K562 (cell line): Measurements from ENCODE around the gene KRTAP10-11.

ENCODE experiments used
- CAMTA2 ChIP-seq: fragments of 250-450 bp; sonication (Bioruptor Pico); conservative IDR thresholded peaks from 2 replicates; pipeline ENCODE4 v1.5.1; 2022
- CBFB ChIP-seq: sonication (generic); formaldehyde crosslinking; IDR thresholded peaks from 2 replicates; pipeline ENCODE4 v1.4.0; 2020; ENCODE audit warnings: mild to moderate bottlenecking, missing genetic modification reagents
- ELF1 ChIP-seq: fragments of 200-800 bp; sonication (Bioruptor generic); IDR thresholded peaks from 2 replicates; pipeline ENCODE4 v1.6.1; 2016; ENCODE audit warnings: missing genetic modification characterization, missing compliant biosample characterization
- MAZ ChIP-seq, 2 experiments: fragments of 450-650 bp in 1 of 2; sonication (generic) in 1 of 2; formaldehyde crosslinking; IDR thresholded peaks in 1 of 2; conservative IDR thresholded peaks in 1 of 2; 2 replicates each; pipeline versions ENCODE4 v1.4.0 to v1.5.0; 2020; ENCODE audit warnings: mild to moderate bottlenecking in 1 of 2, missing genetic modification reagents in 1 of 2
- MECOM ChIP-seq: fragments of 250-450 bp; sonication (Bioruptor Pico); IDR thresholded peaks from 2 replicates; pipeline ENCODE4 v1.8.0; 2022; ENCODE audit warnings: inconsistent platforms
- NCOR1 ChIP-seq: fragments of 450-650 bp; IDR thresholded peaks from 2 replicates; pipeline ENCODE4 v1.6.1; 2016; ENCODE audit warnings: mild to moderate bottlenecking, moderate library complexity
- NR3C1 ChIP-seq: sonication (generic); formaldehyde crosslinking; IDR thresholded peaks from 2 replicates; pipeline ENCODE4 v1.8.1; 2022; ENCODE audit warnings: missing genetic modification reagents
- POLR2AphosphoS5 ChIP-seq: IDR thresholded peaks from 2 replicates; pipeline ENCODE4 v1.6.1; 2011; ENCODE audit warnings: mild to moderate bottlenecking, low read depth, low read length, moderate library complexity; ENCODE audit not compliant: control insufficient read depth, insufficient read depth
- SP2 ChIP-seq: IDR thresholded peaks from 2 replicates; pipeline ENCODE4 v1.6.1; 2011; ENCODE audit warnings: mild to moderate bottlenecking, low read depth, low read length, moderate library complexity; ENCODE audit not compliant: poor library complexity, severe bottlenecking; ENCODE audit errors: extremely low read depth
- SRSF7 ChIP-seq: fragments of 200-400 bp; formaldehyde crosslinking; optimal IDR thresholded peaks from 2 replicates; pipeline ENCODE3; 2017; ENCODE audit warnings: mild to moderate bottlenecking, low read depth, low read length
- TAF1 ChIP-seq: IDR thresholded peaks from 2 replicates; pipeline ENCODE4 v1.6.1; 2011; ENCODE audit warnings: mild to moderate bottlenecking, low read length, moderate library complexity; ENCODE audit not compliant: insufficient read depth, control insufficient read depth, severe bottlenecking; ENCODE audit errors: extremely low read depth
- TF ChIP-seq, protein P1 (sequence below): fragments of 250-450 bp; sonication (Bioruptor Pico); IDR thresholded peaks from 2 replicates; pipeline ENCODE4 v1.4.0; 2020; ENCODE audit warnings: mild to moderate bottlenecking, moderate library complexity
- TF ChIP-seq, protein P2 (sequence below): fragments of 150-350 bp; conservative IDR thresholded peaks from 2 replicates; pipeline ENCODE4 v1.6.1; 2014; ENCODE audit warnings: low read length

DNA sequence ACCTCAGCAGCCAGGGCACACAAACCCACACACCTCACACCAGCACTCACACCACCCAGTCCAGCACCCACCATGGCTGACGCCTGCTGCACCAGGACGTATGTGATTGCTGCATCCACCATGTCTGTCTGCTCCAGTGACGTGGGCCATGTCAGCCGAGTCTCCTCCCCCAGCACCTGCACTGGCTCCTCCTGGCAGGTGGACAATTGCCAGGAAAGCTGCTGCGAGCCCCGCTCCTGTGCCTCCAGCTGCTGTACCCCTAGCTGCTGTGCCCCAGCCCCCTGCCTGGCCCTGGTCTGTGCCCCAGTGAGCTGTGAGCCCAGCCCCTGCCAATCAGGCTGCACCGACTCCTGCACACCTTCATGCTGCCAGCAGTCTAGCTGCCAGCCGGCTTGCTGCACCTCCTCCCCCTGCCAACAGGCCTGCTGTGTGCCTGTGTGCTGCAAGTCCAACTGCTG, 34.2 kb upstream of the KRTAP10-11 start, which contains the start of gene KRTAP10-8:
- TF ChIP-seq CAMTA2 (CRISPR knock-in tag) (no peak), NCOR1 (no peak), POLR2AphosphoS5 (no peak), NR3C1 (no peak), SP2 (no peak), CBFB (CRISPR knock-in tag) (no peak), TAF1 (no peak), ELF1 (tag) (no peak), MAZ (CRISPR knock-in tag; conservative IDR thresholded peaks at IDR 0.05 in 1 of 2, IDR thresholded peaks at IDR 0.05 in 1 of 2) (no peak), MECOM (CRISPR knock-in tag) (no peak), SRSF7 (no peak)
- TF ChIP-seq, protein P1, sequence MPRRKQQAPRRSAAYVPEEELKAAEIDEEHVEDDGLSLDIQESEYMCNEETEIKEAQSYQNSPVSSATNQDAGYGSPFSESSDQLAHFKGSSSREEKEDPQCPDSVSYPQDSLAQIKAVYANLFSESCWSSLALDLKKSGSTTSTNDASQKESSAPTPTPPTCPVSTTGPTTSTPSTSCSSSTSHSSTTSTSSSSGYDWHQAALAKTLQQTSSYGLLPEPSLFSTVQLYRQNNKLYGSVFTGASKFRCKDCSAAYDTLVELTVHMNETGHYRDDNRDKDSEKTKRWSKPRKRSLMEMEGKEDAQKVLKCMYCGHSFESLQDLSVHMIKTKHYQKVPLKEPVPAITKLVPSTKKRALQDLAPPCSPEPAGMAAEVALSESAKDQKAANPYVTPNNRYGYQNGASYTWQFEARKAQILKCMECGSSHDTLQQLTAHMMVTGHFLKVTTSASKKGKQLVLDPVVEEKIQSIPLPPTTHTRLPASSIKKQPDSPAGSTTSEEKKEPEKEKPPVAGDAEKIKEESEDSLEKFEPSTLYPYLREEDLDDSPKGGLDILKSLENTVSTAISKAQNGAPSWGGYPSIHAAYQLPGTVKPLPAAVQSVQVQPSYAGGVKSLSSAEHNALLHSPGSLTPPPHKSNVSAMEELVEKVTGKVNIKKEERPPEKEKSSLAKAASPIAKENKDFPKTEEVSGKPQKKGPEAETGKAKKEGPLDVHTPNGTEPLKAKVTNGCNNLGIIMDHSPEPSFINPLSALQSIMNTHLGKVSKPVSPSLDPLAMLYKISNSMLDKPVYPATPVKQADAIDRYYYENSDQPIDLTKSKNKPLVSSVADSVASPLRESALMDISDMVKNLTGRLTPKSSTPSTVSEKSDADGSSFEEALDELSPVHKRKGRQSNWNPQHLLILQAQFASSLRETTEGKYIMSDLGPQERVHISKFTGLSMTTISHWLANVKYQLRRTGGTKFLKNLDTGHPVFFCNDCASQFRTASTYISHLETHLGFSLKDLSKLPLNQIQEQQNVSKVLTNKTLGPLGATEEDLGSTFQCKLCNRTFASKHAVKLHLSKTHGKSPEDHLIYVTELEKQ (CRISPR knock-in tag), result no peak
- TF ChIP-seq, protein P2, sequence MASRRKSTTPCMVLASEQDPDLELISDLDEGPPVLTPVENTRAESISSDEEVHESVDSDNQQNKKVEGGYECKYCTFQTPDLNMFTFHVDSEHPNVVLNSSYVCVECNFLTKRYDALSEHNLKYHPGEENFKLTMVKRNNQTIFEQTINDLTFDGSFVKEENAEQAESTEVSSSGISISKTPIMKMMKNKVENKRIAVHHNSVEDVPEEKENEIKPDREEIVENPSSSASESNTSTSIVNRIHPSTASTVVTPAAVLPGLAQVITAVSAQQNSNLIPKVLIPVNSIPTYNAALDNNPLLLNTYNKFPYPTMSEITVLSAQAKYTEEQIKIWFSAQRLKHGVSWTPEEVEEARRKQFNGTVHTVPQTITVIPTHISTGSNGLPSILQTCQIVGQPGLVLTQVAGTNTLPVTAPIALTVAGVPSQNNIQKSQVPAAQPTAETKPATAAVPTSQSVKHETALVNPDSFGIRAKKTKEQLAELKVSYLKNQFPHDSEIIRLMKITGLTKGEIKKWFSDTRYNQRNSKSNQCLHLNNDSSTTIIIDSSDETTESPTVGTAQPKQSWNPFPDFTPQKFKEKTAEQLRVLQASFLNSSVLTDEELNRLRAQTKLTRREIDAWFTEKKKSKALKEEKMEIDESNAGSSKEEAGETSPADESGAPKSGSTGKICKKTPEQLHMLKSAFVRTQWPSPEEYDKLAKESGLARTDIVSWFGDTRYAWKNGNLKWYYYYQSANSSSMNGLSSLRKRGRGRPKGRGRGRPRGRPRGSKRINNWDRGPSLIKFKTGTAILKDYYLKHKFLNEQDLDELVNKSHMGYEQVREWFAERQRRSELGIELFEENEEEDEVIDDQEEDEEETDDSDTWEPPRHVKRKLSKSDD, result no peak
